ENCODE data around the gene CAST. TPM values are rescaled to one million over a fixed set of nuclear protein-coding genes. Genes with fewer than 3 reads are reported as not detected.

CAST gene
- total RNA-seq, 2 donors from 2014 or later: 303 TPM

DNA sequence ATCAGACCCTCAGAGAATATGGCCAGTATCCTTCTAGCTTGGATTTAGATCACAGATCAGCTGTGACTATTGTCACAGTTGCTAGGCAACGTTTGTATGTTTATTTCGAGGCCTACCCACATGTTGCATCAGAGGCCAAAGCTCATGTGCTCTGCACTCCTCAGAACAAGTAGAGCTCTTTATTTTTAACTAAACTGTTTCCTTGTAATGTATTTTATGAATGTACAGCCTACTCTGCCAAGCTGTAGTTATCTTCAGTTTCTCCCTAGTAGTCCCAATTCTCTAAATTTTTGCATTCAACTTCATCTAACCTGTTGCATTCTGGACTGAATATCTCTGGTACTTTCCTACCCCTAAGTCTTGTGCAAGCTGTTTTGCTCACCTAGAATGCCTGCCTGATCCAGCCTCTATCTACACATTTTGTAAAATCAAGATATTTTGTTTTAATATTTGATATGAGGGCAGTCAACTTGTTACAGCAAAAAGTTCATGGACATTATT is 52.8 kb downstream of the CAST start:
- Mint-ChIP-seq H3K4me3 (peak overlapping the region; percentile 9), H3K4me1 (peaks cover 46% of the 10 kb centered on the region), H3K27ac (peak overlapping the region; percentile 96), H3K27me3 (no peaks in the 10 kb centered on the region), H3K36me3 (ENCODE audit: low read depth) (peaks cover 2% of the 10 kb centered on the region)
- peak; percentile 84 for ATAC-seq
- DNase-seq: peak in 2 of 3 donors; percentile 19 to 22
- H3K9me3 ChIP-seq (ENCODE audit: control insufficient read depth, low read length, poor library complexity, severe bottlenecking): no peaks in the 10 kb centered on the region

DNA sequence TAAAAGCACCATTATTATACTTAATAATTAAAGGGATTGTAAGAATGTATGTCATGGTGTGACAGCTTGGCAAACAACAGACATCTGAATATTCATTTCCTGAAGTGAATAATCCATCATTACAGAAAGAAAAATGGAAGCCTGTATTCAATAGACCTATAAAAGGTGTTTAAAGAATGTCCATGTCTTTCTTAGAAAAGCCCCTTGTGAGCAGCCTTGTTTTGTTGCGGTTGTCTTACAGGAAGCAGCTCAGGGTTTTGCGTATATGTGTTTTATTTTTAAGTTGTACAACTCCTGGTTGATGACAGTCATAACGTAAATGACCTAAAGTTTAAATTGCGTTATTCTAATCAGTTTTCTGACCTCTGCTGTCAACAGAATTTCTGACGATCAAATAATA is 53.8 kb downstream of the CAST start:
- Mint-ChIP-seq H3K27ac (peak overlapping the region; percentile 96), H3K4me3 (no peak overlapping the region), H3K36me3 (ENCODE audit: low read depth) (peaks cover 2% of the 10 kb centered on the region), H3K27me3 (no peaks in the 10 kb centered on the region), H3K4me1 (peaks cover 45% of the 10 kb centered on the region)
- ATAC-seq: peak; percentile 45
- no peaks in the 10 kb centered on the region for H3K9me3 ChIP-seq (ENCODE audit: control insufficient read depth, low read length, poor library complexity, severe bottlenecking)
- DNase-seq: no peak

DNA sequence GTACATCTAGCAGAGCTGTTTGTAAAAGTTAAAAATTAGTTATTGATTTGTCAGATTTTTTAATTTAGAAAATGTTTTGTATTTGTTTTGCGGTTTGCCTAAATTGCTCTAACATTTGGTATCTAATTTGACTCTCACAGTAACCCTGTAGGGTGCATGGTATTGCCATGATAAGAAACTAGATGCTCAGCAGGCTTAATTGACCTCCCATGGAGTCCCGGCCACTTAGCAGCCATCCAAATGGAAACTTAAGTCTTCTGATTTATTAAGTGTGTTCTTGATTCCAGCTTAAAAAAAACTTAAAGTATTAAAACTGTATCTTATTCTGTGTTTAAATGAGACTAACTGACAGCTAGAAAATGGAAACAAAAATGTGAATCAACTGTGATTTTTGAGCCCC is 54.5 kb downstream of the CAST start:
- no peaks in the 10 kb centered on the region for H3K9me3 ChIP-seq (ENCODE audit: control insufficient read depth, low read length, poor library complexity, severe bottlenecking)
- Mint-ChIP-seq H3K27ac (peak overlapping the region; percentile 96), H3K4me1 (peaks cover 44% of the 10 kb centered on the region), H3K4me3 (no peak overlapping the region), H3K36me3 (ENCODE audit: low read depth) (peaks cover 2% of the 10 kb centered on the region), H3K27me3 (no peaks in the 10 kb centered on the region)
- DNase-seq (no peak), ATAC-seq (no peak)

GRCh38 chr5:96717874-96718273 is 55.7 kb downstream of the CAST start:
- Mint-ChIP-seq H3K27ac (peak overlapping the region; percentile 96), H3K36me3 (ENCODE audit: low read depth) (peaks cover 2% of the 10 kb centered on the region), H3K27me3 (no peaks in the 10 kb centered on the region), H3K4me1 (peaks cover 36% of the 10 kb centered on the region), H3K4me3 (no peak overlapping the region)
- no peak for ATAC-seq
- DNase-seq: no peak
- no peaks in the 10 kb centered on the region for H3K9me3 ChIP-seq (ENCODE audit: control insufficient read depth, low read length, poor library complexity, severe bottlenecking)

DNA sequence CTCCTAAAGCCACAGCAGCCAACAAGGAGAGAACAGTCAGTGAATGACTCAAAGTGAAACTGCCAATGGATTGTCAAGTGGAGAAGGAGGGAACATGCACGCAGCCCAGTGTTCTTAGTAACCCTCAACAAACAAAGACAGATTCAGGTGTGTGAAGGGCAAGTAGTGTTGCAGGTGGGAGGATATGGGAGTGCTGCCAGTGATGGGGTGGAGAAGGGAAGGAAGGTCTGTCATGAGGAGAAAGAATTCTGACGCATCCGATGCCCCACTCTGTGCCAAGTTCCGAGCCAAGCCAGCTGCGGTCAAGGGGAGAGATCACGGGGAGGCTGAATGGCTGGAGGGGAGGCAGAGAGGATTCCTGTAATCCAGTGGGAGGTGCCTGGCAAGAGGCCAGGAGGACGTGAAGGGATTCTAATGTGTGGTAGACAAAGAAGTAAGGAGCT is 56.5 kb downstream of the CAST start:
- Mint-ChIP-seq H3K27me3 (no peaks in the 10 kb centered on the region), H3K4me3 (no peak overlapping the region), H3K27ac (peak overlapping the region; percentile 96), H3K4me1 (peaks cover 37% of the 10 kb centered on the region), H3K36me3 (ENCODE audit: low read depth) (peaks cover 2% of the 10 kb centered on the region)
- no peaks in the 10 kb centered on the region for H3K9me3 ChIP-seq (ENCODE audit: control insufficient read depth, low read length, poor library complexity, severe bottlenecking)
- DNase-seq (no peak), ATAC-seq (no peak)

DNA sequence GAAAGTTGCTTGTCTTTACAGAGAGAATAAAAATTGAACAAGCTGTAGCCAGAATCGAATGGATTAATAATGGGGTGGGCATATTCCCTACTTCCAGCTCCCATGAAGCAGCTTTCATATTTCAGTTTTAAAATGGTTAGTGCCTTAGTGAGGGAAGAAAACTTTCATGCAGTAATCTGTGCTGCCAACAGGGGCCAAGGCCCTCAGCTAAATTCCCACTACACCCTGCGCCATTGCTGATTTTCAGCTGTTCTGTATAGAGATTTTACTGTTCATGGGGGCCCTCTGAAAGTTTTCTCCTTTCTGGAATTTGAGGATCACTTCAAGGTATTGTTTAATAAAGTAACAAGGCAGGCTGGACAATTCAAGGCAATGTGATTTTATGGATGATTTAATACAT is 58.2 kb downstream of the CAST start:
- Mint-ChIP-seq H3K4me3 (no peak overlapping the region), H3K36me3 (ENCODE audit: low read depth) (no peaks in the 10 kb centered on the region), H3K27me3 (no peaks in the 10 kb centered on the region), H3K4me1 (peaks cover 31% of the 10 kb centered on the region), H3K27ac (peak overlapping the region; percentile 54)
- ATAC-seq (no peak), DNase-seq (no peak)
- no peaks in the 10 kb centered on the region for H3K9me3 ChIP-seq (ENCODE audit: control insufficient read depth, low read length, poor library complexity, severe bottlenecking)

GRCh38 chr5:96721351-96721977 is 59.3 kb downstream of the CAST start:
- no peaks in the 10 kb centered on the region for H3K36me3 Mint-ChIP-seq (ENCODE audit: low read depth)
- no peaks in the 10 kb centered on the region for H3K9me3 ChIP-seq (ENCODE audit: control insufficient read depth, low read length, poor library complexity, severe bottlenecking)
- ATAC-seq (no peak), DNase-seq (no peak)
- H3K4me3 Mint-ChIP-seq: no peak overlapping the region
- H3K27me3 Mint-ChIP-seq: no peaks in the 10 kb centered on the region
- H3K4me1 Mint-ChIP-seq: peaks cover 30% of the 10 kb centered on the region
- peak overlapping the region; percentile 54 for H3K27ac Mint-ChIP-seq

- H3K36me3 Mint-ChIP-seq (ENCODE audit: low read depth): no peaks in the 10 kb centered on the region
- ATAC-seq: no peak
- H3K27ac Mint-ChIP-seq: no peak overlapping the region
- H3K4me1 Mint-ChIP-seq: peaks cover 13% of the 10 kb centered on the region
- H3K4me3 Mint-ChIP-seq: no peak overlapping the region
- no peak for DNase-seq
- no peaks in the 10 kb centered on the region for H3K9me3 ChIP-seq (ENCODE audit: control insufficient read depth, low read length, poor library complexity, severe bottlenecking)
- no peaks in the 10 kb centered on the region for H3K27me3 Mint-ChIP-seq
These were observed 63.1 kb downstream of the CAST start for GRCh38 chr5:96725257-96725656.

DNA sequence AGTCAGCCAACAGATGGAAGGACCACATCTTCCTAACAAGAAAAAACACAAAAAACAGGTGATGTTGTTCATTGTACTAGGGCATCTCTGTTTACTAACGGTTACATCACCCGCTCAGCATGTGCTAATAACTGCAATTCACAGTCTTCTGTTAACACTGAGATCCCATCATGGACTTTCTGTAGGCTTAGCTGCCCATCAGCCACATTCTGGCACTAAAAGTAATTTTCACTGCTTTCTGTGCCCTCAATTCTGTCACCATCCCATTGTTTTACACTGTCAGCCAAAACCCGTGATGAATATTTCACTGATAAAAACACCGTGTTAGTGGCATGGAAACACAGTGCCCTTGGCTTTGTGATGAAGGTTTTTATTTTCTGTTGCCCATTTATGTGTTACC is 64.6 kb downstream of the CAST start:
- no peaks in the 10 kb centered on the region for H3K27me3 Mint-ChIP-seq
- ATAC-seq (no peak), DNase-seq (no peak)
- H3K36me3 Mint-ChIP-seq (ENCODE audit: low read depth): no peaks in the 10 kb centered on the region
- no peak overlapping the region for H3K4me3 Mint-ChIP-seq
- H3K27ac Mint-ChIP-seq: peak overlapping the region; percentile 53
- H3K4me1 Mint-ChIP-seq: peaks cover 6% of the 10 kb centered on the region
- no peaks in the 10 kb centered on the region for H3K9me3 ChIP-seq (ENCODE audit: control insufficient read depth, low read length, poor library complexity, severe bottlenecking)

GRCh38 chr5:96729156-96729555 is 67.0 kb downstream of the CAST start:
- H3K36me3 Mint-ChIP-seq (ENCODE audit: low read depth): peaks cover 4% of the 10 kb centered on the region
- no peak overlapping the region for H3K27ac Mint-ChIP-seq
- no peak overlapping the region for H3K4me3 Mint-ChIP-seq
- H3K4me1 Mint-ChIP-seq: peaks cover 10% of the 10 kb centered on the region
- DNase-seq: no peak
- no peak for ATAC-seq
- no peaks in the 10 kb centered on the region for H3K9me3 ChIP-seq (ENCODE audit: control insufficient read depth, low read length, poor library complexity, severe bottlenecking)
- H3K27me3 Mint-ChIP-seq: no peaks in the 10 kb centered on the region

DNA sequence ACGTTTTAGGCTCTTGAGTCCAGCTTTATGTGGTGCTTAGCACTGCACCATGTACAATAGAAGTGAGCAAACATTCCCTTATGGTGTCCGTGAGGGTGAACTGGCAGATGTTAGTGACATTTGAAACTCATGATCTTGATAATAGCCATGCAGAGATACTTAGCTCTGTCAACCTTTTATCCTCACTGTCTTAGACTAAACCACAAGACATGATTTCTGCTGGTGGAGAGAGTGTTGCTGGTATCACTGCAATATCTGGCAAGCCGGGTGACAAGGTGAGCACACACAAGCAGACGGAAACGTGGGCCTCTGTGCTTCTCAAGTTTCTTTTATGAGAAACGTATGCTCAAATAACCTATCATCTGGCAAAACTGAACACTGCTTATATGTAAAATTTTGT is 68.4 kb downstream of the CAST start:
- Mint-ChIP-seq H3K4me3 (no peak overlapping the region), H3K36me3 (ENCODE audit: low read depth) (peaks cover 8% of the 10 kb centered on the region), H3K4me1 (peaks cover 21% of the 10 kb centered on the region), H3K27ac (no peak overlapping the region), H3K27me3 (no peaks in the 10 kb centered on the region)
- no peak for DNase-seq
- ATAC-seq: no peak
- H3K9me3 ChIP-seq (ENCODE audit: control insufficient read depth, low read length, poor library complexity, severe bottlenecking): no peaks in the 10 kb centered on the region

- H3K9me3 ChIP-seq (ENCODE audit: control insufficient read depth, low read length, poor library complexity, severe bottlenecking): no peaks in the 10 kb centered on the region
- DNase-seq: no peak
- Mint-ChIP-seq H3K4me3 (no peak overlapping the region), H3K27ac (peak overlapping the region; percentile 83), H3K4me1 (peaks cover 18% of the 10 kb centered on the region), H3K36me3 (ENCODE audit: low read depth) (peaks cover 9% of the 10 kb centered on the region), H3K27me3 (no peaks in the 10 kb centered on the region)
- ATAC-seq: no peak
These were observed 71.8 kb downstream of the CAST start for GRCh38 chr5:96733771-96734500.

DNA sequence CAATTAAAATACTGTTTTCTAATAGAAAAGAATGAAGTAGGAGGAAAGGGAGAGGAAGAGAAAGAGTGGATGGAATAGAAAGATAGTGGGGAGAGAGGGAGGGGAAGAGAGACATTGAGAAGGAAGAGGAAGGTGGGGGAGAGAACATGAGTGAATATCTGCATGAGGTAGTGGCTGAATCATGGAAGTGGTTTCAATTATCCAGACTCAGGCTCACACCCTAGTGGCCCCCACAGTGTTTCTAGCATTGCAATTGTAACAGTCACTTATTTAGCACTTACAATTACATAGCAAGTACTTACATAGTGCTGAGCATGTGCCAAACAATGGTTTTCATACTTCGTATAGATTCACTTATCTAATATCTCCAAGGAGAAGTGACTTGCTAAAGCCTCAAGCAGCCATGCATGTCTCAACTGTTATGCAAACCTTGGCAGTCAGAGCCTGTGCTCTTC is 72.7 kb downstream of the CAST start:
- ATAC-seq: no peak
- Mint-ChIP-seq H3K4me1 (peaks cover 18% of the 10 kb centered on the region), H3K27me3 (no peaks in the 10 kb centered on the region), H3K36me3 (ENCODE audit: low read depth) (peaks cover 9% of the 10 kb centered on the region), H3K27ac (peak overlapping the region; percentile 83), H3K4me3 (peak overlapping the region; percentile 39)
- no peak for DNase-seq
- no peaks in the 10 kb centered on the region for H3K9me3 ChIP-seq (ENCODE audit: control insufficient read depth, low read length, poor library complexity, severe bottlenecking)
